MV-4-11 (cell line): ENCODE measurements around the gene RASD1.

ENCODE experiments used
- DNase-seq: peaks from one replicate; lab custom pipeline; 2025; lab: John Stamatoyannopoulos, UW

RASD1 gene

GRCh38 chr17:17526369-17526768, 30.2 kb upstream of the RASD1 start:
- DNase-seq, result no peak

GRCh38 chr17:17525956-17526355, 29.8 kb upstream of the RASD1 start:
- no peak for DNase-seq

DNA sequence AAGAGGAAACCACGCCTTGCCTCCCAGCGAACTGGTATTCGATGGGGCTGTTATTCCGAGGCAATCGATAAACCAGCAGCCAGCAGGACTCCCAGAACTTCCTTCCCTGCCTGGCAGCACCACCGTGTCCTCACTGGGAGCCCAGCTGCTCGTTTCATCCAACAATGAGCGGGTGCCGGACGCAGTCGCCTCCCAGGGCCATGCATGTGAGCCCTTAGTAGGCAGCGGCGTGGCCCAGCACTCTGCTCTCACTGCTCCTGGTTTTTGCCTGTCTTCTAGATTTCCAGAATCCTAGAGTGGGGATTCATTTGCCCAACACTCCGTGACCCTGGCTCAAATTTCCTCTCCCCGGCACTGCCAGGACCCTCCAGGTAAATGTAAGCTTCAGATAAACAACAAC, 29.1 kb upstream of the RASD1 start:
- no peak for DNase-seq

GRCh38 chr17:17523731-17524490, 27.7 kb upstream of the RASD1 start:
- DNase-seq, result no peak

DNA sequence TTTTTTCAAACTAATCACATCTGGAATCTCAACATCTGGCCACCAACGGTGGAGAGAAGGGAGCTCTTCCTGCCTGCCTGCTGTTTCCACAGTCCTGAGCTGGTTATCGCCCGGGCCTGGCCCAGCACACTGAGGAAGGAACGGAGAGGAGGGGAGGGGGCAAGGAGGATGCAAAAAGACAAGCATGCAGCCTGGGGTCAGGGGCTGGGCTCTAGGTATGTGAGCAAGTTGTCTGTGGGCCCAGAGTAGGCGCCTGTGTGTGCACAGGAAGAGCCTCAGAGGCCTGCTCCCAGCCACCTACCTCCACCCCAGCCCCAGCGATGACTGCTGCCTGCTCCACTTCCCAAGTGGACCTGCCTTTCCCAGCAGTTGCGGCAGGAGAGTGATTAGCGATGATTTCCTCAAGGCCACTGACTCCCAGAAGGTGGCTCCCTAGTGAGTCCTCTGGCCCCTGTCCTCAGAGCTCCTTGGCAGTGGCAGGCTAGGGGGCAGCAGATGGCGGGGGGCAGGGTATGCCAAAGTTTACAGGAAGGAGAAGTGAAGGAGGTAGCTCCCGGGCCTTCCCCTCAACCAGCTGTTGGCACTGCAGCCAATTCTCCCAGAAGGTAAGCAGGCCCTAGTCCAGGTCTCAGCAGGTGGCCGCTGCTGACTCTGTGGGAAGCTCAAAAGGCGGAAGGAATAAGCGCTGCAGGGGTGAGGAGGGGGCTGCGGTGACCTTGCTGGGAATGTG, 27.0 kb upstream of the RASD1 start:
- DNase-seq, result no peak

- DNase-seq, result no peak
Observed at GRCh38 chr17:17520599-17521232, 24.5 kb upstream of the RASD1 start.

DNA sequence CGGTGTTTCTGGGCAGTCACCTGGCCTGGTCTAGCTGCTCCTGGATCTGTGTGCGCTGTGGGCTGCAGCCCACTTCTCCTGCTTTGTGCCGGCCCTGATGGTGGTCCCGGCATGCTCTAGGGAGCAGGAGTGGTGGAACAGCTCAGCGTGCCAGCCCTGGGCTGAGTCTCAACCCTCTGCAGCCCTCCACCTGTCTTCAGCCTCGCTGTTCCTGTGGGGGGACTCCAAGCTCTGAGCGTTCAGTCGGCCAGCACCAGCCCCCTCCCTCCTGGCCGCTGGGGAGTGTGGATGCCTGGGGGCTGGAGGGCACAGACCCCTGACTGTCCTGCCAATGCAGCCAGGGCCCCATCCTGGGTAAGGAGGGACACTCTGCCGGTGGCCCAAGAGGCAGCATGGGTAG, 23.7 kb upstream of the RASD1 start:
- DNase-seq, result no peak

DNA sequence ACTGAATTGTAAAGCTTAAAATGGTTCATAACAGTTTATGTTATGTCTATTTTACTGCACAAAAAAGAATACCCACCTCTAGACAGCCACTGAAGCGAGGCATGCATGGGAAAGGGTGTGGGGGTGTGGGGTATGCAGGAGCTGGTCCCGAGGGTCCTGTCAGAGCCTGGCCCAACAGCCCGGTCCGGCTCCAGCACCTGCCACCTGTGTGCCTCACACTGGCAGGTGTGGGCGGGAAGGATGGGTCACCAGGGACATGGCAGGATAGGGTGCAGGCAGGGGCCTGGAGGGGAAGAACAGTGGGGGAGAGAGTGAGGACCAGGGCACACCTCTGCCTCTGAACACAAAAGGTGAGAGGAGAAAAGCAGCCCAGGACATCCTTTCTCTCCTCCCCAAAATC, 22.8 kb upstream of the RASD1 start:
- no peak for DNase-seq

DNA sequence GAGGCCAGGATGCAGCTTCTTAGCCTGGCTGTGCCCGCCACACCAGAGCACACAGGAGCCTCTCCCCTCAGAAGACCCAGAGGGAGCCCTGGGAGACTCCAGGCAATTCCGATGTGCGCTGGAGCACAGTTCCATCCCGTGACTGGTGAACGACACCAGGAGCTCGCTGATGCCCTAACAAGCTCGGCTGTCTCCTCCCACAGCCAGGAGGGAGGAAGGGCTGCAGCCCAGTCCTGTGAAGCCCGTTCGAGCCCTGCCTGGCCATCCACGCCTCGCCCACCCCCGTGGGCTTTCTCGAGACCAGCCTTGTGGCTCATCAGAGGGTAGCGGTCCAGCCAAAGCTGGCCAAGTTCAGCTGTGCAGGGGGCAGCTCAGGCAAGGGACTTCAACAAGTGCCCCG, 21.8 kb upstream of the RASD1 start:
- no peak for DNase-seq

DNA sequence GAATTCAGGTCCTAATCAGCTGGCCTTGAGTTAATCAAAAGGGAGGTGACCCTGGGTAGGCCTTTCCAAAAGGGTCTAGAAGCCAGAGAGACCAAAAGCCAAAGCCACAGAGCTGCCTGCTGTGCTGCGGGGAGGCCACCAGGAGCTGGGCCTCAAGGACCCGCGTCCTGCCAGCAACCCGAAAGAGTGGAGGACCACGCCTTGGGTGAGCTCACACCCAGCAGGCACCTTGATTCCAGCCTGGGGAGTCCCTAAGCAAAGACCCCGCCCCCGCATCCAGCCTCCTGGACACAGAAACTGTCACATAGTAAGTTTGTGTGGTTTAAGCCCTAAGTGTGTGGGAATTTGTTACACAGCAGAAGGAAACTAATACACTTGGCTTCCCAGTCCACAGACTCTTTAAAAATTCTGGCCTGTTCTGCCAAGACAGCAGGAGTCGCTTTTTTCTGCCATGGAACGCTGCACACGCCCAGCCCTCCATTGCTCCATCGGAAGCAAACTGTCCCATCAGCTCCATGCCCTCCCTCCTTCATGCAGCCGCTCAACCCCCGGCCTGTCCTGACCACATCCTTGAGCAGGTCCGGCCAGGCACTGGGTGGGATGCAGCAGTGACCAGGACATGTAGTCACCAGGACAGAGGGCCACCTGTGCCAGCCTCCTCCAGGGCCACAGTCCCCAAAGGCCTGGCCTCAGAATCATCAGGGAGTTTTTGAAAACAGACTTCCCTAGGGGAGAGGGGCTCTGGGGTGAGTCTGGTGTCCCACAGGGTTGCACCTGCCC, 20.9 kb upstream of the RASD1 start:
- DNase-seq, result no peak

DNA sequence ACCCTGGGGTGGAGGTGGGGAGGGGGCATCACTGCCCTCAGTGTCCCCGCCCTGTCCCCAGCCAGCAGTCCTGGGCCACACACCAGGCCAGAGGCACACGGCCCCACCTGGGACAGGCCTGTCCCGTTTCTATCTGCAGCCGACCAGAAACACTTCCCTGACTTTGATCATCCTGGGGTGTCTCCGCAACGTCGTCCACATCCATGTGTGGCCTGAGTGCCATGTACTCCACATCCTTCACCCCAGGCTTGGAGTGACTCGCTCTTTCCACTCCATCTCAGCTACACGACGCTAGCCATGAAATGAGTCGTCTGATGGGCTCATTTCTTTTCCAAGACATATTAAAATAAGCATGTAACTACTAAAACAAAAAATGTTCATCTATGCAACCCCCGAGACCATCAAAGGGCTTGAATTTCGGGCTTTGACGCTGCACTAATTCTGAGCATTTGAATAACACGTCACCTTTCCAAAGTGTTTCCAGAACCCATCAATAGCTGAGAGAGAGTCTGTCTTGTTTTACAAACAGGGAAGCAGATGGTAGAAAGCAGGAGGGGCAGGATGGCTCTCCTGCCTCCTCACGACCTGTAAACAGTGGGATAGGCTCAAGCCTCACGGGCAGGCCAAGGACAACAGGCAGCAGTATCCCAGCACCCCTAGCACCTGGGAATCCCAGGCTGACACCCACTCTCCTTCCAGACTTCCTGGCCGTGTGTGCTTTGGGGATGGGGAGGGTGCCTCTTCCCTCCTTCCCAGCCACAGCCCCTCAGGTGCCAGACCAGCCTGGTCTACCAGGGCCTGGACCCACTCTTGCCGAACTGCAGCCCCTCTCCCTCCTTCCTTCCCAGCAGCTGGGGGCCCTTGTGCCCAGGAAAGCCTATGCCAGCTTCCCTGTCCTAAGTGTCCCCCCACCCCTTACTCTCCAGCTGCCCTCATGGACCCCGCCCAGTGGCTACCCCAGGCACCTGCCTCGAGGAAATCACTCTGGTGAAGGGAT, 20.0 kb upstream of the RASD1 start:
- DNase-seq, result no peak

GRCh38 chr17:17514993-17515933, 19.1 kb upstream of the RASD1 start:
- DNase-seq, result no peak

DNA sequence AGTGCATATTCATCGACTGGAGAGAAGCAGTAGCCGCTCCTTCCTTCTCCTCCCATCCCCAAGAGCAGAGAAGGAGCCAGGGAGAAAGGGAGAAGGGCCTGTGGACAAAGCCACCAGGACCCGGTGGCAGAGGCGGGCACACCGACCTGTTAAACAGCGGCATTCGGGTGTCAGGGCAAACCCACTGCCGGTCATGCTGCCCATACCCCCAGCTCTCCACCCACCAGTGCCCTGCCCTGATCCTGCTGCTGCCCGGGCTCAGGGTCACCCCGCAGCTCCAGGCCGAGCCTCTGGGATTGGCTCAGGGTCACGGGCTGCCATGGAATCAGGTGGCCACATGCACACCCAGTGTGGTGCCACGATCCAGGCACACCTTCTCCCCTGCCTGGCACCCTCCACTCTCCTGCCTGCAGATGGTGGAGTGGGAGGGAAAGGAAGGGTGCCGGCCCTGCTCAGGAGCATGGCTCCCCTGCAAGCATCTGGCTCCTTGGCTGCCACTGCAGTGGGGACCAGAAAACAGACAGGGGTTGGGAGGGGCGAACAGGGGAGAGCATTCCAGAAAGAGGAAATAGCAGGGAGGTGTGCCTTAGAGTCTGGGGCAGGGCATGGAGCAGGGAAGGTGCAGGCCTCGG, 18.3 kb upstream of the RASD1 start:
- no peak for DNase-seq

DNA sequence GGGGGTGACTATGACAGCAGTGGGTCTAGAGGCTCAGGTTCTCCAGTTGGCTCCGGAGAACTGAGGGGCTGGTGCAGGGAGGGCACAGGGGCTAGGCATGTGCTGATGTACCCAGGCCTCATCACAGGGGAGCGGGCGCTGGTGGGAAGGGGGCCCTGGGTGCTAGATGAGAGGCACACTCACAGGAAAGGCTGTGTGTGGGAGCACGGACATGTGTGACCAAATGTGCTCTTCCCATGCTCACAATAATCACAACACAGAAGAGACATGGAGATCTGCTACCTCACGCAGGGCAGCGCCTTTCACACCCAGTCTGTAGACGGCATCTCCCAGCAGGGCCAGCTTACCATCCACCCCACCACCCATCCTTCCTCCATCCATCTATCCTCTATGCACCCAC, 17.4 kb upstream of the RASD1 start:
- DNase-seq, result no peak

- DNase-seq, result no peak
Observed at GRCh38 chr17:17512866-17513265, 16.7 kb upstream of the RASD1 start.

DNA sequence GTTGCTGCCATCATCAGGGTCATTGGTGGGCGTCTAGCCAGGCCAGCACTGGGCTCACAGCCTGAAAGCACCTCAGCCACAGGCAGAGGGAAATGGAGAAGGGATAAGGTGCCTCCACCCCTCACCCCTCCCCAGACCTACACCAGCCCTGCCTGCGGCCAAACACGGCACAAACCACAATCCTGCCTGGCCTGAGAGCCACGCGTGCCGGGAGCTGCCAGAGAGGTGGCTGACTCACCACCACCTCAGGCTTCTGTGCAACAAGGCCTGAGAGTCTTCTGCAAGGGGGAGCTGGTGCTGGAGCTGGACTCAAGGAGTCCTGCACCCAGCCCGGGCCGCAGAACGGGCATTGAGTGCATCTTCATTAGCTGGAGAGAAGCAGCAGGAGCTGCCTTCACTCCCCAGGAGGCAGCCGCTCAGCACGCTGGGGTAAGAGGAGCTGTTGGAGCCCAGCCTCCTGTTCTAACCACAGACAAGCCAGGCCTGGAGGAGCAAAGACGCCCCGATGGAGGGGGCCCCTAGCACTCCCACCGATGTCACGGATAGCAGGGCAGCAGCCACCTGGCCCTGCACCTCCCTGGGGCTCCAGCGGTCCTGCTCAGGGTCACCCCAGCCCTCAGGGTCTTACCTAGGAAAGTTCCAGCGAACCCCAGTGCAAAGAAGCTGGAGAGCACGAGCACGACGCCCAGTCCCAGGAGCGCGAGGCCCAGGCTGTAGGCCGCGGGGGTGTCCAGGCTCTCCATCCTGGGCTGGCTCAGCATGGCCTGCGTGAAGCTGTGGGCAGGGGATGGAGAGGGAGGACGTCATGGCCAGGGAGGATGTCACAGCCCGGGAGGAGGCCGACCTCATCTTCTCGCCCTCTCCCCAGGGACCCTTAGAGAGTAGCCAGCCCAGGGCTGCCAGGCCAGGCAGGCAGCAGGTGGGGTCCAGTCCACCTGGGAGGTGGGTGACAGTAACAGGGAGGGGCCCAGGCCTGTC, 16.0 kb upstream of the RASD1 start:
- peak; percentile 79 for DNase-seq

GRCh38 chr17:17511293-17511741, 15.1 kb upstream of the RASD1 start:
- no peak for DNase-seq
